GM12864 (cell line): ENCODE measurements around the gene MAFG.

Source experiments
- DNase-seq: peaks from one replicate; pipeline ENCODE4 v3.0.0-alpha.2; 2011; ENCODE audit warnings: low read depth
- H3K4me3 ChIP-seq: 2 replicates; pipeline ENCODE4 v1.5.1; 2011; ENCODE audit warnings: mild to moderate bottlenecking, low read depth, low read length, control low read depth
- CTCF ChIP-seq: IDR thresholded peaks from 2 replicates; pipeline ENCODE4 v1.5.1; 2011; ENCODE audit warnings: low read depth, mild to moderate bottlenecking, moderate library complexity, low read length, control low read depth, inconsistent platforms; ENCODE audit errors: missing control alignments

Gene MAFG

GRCh38 chr17:81927653-81928543 is at the start of gene MAFG:
MAFG (minus strand) TSS chr17:81927735; CDS start chr17:81923185, 4,550 bp downstream.
- peak; percentile 38 for TF ChIP-seq CTCF
- H3K4me3 ChIP-seq, result peak within 1 kb of the TSS; percentile 61

GRCh38 chr17:81976332-81977210 is 49.0 kb upstream of the MAFG start:
- H3K4me3 ChIP-seq, result peak overlapping the region; percentile 82
- TF ChIP-seq CTCF, result no peak
- DNase-seq, result no peak

More at GRCh38 chr17:81927653-81928543, at the start of gene MAFG:
- peak; percentile 50 for DNase-seq

- no peak overlapping the region for H3K4me3 ChIP-seq
- DNase-seq, result no peak
- no peak for TF ChIP-seq CTCF
Observed at GRCh38 chr17:81973432-81973831, 45.9 kb upstream of the MAFG start.

- TF ChIP-seq CTCF, result no peak
- no peak for DNase-seq
- no peak overlapping the region for H3K4me3 ChIP-seq
Observed at GRCh38 chr17:81968850-81969812, 41.6 kb upstream of the MAFG start.

GRCh38 chr17:81968396-81968745 is 40.8 kb upstream of the MAFG start:
- no peak for DNase-seq
- no peak for TF ChIP-seq CTCF
- no peak overlapping the region for H3K4me3 ChIP-seq
